ENCODE results near the gene COL13A1.

GRCh38 chr10:69972981-69973397 lies 171.3 kb downstream of the COL13A1 start:
- TF ChIP-seq CTCF (IDR thresholded peaks at IDR 0.05; ENCODE audit: low read depth, low read length, missing input control) (no peak), REST (IDR thresholded peaks at IDR 0.05) (no peak), RAD21 (IDR thresholded peaks at IDR 0.05) (no peak), ATF3 (IDR thresholded peaks at IDR 0.05) (no peak), FOXA2 (IDR thresholded peaks at IDR 0.05) (no peak), FOXA1 (IDR thresholded peaks at IDR 0.05) (no peak), SP1 (IDR thresholded peaks at IDR 0.05) (no peak), EGR1 (IDR thresholded peaks at IDR 0.05; ENCODE audit: low read depth in 2 of 2) (no peak), RXRA (IDR thresholded peaks at IDR 0.05) (no peak), ZBTB33 (IDR thresholded peaks at IDR 0.05) (no peak), MAX (IDR thresholded peaks at IDR 0.05) (no peak)
